ENCODE data around the gene CMIP.
A peak's percentile ranks its signal among the peaks of the same experiment; 100 is the strongest.

Gene CMIP

GRCh38 chr16:81623365-81624102, 178.9 kb downstream of the CMIP start:
- Histone ChIP-seq H3K27me3 (ENCODE audit: insufficient read depth, low read length) (no peaks in the 10 kb centered on the region), H3K79me2 (ENCODE audit: control insufficient read depth, insufficient read depth, low read length, unreplicated experiment) (no peaks in the 10 kb centered on the region), H2AFZ (ENCODE audit: low read length, unreplicated experiment) (no peak overlapping the region), H3K27ac (ENCODE audit: low read depth, low read length) (no peak overlapping the region), H3K4me1 (ENCODE audit: control insufficient read depth, insufficient read depth, low read length, unreplicated experiment) (peaks cover 16% of the 10 kb centered on the region), H3K4me3 (ENCODE audit: low read depth, low read length) (no peak overlapping the region), H3K36me3 (ENCODE audit: insufficient read depth, low read length) (no peaks in the 10 kb centered on the region)

GRCh38 chr16:81624403-81624759, 179.8 kb downstream of the CMIP start:
- Histone ChIP-seq H3K36me3 (ENCODE audit: insufficient read depth, low read length) (no peaks in the 10 kb centered on the region), H3K27me3 (ENCODE audit: insufficient read depth, low read length) (no peaks in the 10 kb centered on the region), H3K79me2 (ENCODE audit: control insufficient read depth, insufficient read depth, low read length, unreplicated experiment) (no peaks in the 10 kb centered on the region), H2AFZ (ENCODE audit: low read length, unreplicated experiment) (no peak overlapping the region), H3K27ac (ENCODE audit: low read depth, low read length) (no peak overlapping the region), H3K4me3 (ENCODE audit: low read depth, low read length) (no peak overlapping the region), H3K4me1 (ENCODE audit: control insufficient read depth, insufficient read depth, low read length, unreplicated experiment) (peaks cover 16% of the 10 kb centered on the region)

GRCh38 chr16:81624760-81625543, 180.3 kb downstream of the CMIP start:
- Histone ChIP-seq H3K4me1 (ENCODE audit: control insufficient read depth, insufficient read depth, low read length, unreplicated experiment) (peaks cover 16% of the 10 kb centered on the region), H3K27ac (ENCODE audit: low read depth, low read length) (peak overlapping the region; percentile 29; the same call in 1 of the 2 replicates), H3K79me2 (ENCODE audit: control insufficient read depth, insufficient read depth, low read length, unreplicated experiment) (no peaks in the 10 kb centered on the region), H3K36me3 (ENCODE audit: insufficient read depth, low read length) (no peaks in the 10 kb centered on the region), H3K27me3 (ENCODE audit: insufficient read depth, low read length) (no peaks in the 10 kb centered on the region), H3K4me3 (ENCODE audit: low read depth, low read length) (no peak overlapping the region), H2AFZ (ENCODE audit: low read length, unreplicated experiment) (no peak overlapping the region)

- Histone ChIP-seq H3K27ac (ENCODE audit: low read depth, low read length) (peak overlapping the region; percentile 36; the same call in 1 of the 2 replicates), H3K79me2 (ENCODE audit: control insufficient read depth, insufficient read depth, low read length, unreplicated experiment) (no peaks in the 10 kb centered on the region), H3K27me3 (ENCODE audit: insufficient read depth, low read length) (no peaks in the 10 kb centered on the region), H3K4me1 (ENCODE audit: control insufficient read depth, insufficient read depth, low read length, unreplicated experiment) (peaks cover 16% of the 10 kb centered on the region), H3K4me3 (ENCODE audit: low read depth, low read length) (no peak overlapping the region), H2AFZ (ENCODE audit: low read length, unreplicated experiment) (no peak overlapping the region), H3K36me3 (ENCODE audit: insufficient read depth, low read length) (no peaks in the 10 kb centered on the region)
Measured at GRCh38 chr16:81625544-81626153, 181.0 kb downstream of the CMIP start.

GRCh38 chr16:81626181-81626674, 181.6 kb downstream of the CMIP start:
- Histone ChIP-seq H3K4me1 (ENCODE audit: control insufficient read depth, insufficient read depth, low read length, unreplicated experiment) (peaks cover 16% of the 10 kb centered on the region), H2AFZ (ENCODE audit: low read length, unreplicated experiment) (no peak overlapping the region), H3K36me3 (ENCODE audit: insufficient read depth, low read length) (no peaks in the 10 kb centered on the region), H3K79me2 (ENCODE audit: control insufficient read depth, insufficient read depth, low read length, unreplicated experiment) (no peaks in the 10 kb centered on the region), H3K4me3 (ENCODE audit: low read depth, low read length) (no peak overlapping the region), H3K27ac (ENCODE audit: low read depth, low read length) (peak overlapping the region; percentile 36; the same call in 1 of the 2 replicates), H3K27me3 (ENCODE audit: insufficient read depth, low read length) (no peaks in the 10 kb centered on the region)

- peaks cover 16% of the 10 kb centered on the region for H3K4me1 ChIP-seq (ENCODE audit: control insufficient read depth, insufficient read depth, low read length, unreplicated experiment)
- no peak overlapping the region for H3K4me3 ChIP-seq (ENCODE audit: low read depth, low read length)
- no peaks in the 10 kb centered on the region for H3K79me2 ChIP-seq (ENCODE audit: control insufficient read depth, insufficient read depth, low read length, unreplicated experiment)
- no peaks in the 10 kb centered on the region for H3K27me3 ChIP-seq (ENCODE audit: insufficient read depth, low read length)
- H3K36me3 ChIP-seq (ENCODE audit: insufficient read depth, low read length), result no peaks in the 10 kb centered on the region
- H2AFZ ChIP-seq (ENCODE audit: low read length, unreplicated experiment), result no peak overlapping the region
- no peak overlapping the region for H3K27ac ChIP-seq (ENCODE audit: low read depth, low read length)
Measured at GRCh38 chr16:81627024-81627423, 182.4 kb downstream of the CMIP start.

- no peaks in the 10 kb centered on the region for H3K79me2 ChIP-seq (ENCODE audit: control insufficient read depth, insufficient read depth, low read length, unreplicated experiment)
- no peaks in the 10 kb centered on the region for H3K27me3 ChIP-seq (ENCODE audit: insufficient read depth, low read length)
- no peak overlapping the region for H2AFZ ChIP-seq (ENCODE audit: low read length, unreplicated experiment)
- H3K4me1 ChIP-seq (ENCODE audit: control insufficient read depth, insufficient read depth, low read length, unreplicated experiment), result peaks cover 16% of the 10 kb centered on the region
- no peak overlapping the region for H3K27ac ChIP-seq (ENCODE audit: low read depth, low read length)
- H3K4me3 ChIP-seq (ENCODE audit: low read depth, low read length), result no peak overlapping the region
- H3K36me3 ChIP-seq (ENCODE audit: insufficient read depth, low read length), result no peaks in the 10 kb centered on the region
Measured at GRCh38 chr16:81627729-81628244, 183.2 kb downstream of the CMIP start.

GRCh38 chr16:81629034-81629802, 184.6 kb downstream of the CMIP start:
- peaks cover 16% of the 10 kb centered on the region for H3K4me1 ChIP-seq (ENCODE audit: control insufficient read depth, insufficient read depth, low read length, unreplicated experiment)
- no peaks in the 10 kb centered on the region for H3K36me3 ChIP-seq (ENCODE audit: insufficient read depth, low read length)
- H3K27me3 ChIP-seq (ENCODE audit: insufficient read depth, low read length), result no peaks in the 10 kb centered on the region
- no peak overlapping the region for H2AFZ ChIP-seq (ENCODE audit: low read length, unreplicated experiment)
- no peaks in the 10 kb centered on the region for H3K79me2 ChIP-seq (ENCODE audit: control insufficient read depth, insufficient read depth, low read length, unreplicated experiment)
- H3K27ac ChIP-seq (ENCODE audit: low read depth, low read length), result no peak overlapping the region
- H3K4me3 ChIP-seq (ENCODE audit: low read depth, low read length), result no peak overlapping the region

- Histone ChIP-seq H3K27ac (ENCODE audit: low read depth, low read length) (no peak overlapping the region), H3K36me3 (ENCODE audit: insufficient read depth, low read length) (no peaks in the 10 kb centered on the region), H3K27me3 (ENCODE audit: insufficient read depth, low read length) (no peaks in the 10 kb centered on the region), H3K4me3 (ENCODE audit: low read depth, low read length) (no peak overlapping the region), H3K4me1 (ENCODE audit: control insufficient read depth, insufficient read depth, low read length, unreplicated experiment) (peaks cover 14% of the 10 kb centered on the region), H2AFZ (ENCODE audit: low read length, unreplicated experiment) (no peak overlapping the region), H3K79me2 (ENCODE audit: control insufficient read depth, insufficient read depth, low read length, unreplicated experiment) (no peaks in the 10 kb centered on the region)
Measured at GRCh38 chr16:81629896-81630634, 185.5 kb downstream of the CMIP start.

All from ACC112 (cell line).